ENCODE measurements around the gene ATP6V0C.
"Not testable (repeated sequence)": the region's sequence is repeated elsewhere in the genome, so short reads cannot be mapped to it uniquely, and the experiment has no call there.

ATP6V0C gene

GRCh38 chr16:2532494-2533141, 18.9 kb downstream of the ATP6V0C start:
- peaks cover 33% of the 10 kb centered on the region for H3K4me1 Mint-ChIP-seq (ENCODE audit: low read depth)
- H3K27me3 Mint-ChIP-seq, result no peaks in the 10 kb centered on the region
- H3K27ac Mint-ChIP-seq, result peak overlapping the region; percentile 97
- H3K36me3 Mint-ChIP-seq (ENCODE audit: low read depth), result no peaks in the 10 kb centered on the region
- H3K4me3 Mint-ChIP-seq, result peak overlapping the region; percentile 88
- no peaks in the 10 kb centered on the region for H3K9me3 Mint-ChIP-seq

DNA sequence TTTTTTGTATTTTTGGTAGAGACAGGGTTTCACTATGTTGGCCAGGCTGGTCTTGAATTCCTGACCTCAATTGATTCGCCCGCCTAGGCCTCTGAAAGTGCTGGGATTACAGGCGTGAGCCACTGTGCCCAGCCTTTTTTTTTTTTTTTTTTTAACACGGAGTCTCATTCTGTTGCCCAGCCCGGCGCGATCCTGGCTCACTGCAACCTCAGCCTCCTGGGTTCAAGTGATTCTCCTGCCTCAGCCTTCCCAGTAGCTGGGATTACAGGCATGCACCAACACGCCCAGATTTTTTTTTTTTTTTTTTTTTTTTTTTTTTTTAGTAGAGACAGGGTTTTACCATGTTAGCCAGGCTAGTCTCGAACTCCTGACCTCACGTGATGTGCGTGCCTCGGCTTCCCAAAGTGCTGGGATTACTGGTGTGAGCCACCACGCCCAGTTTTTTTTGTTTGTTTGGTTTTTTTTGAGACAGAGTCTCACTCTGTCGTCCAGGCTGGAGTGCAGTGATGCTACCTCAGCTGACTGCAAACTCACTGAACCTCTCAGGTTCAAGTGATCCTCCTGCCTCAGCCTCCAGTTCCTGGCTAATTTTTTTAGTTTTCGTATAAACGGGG, 19.5 kb downstream of the ATP6V0C start:
- H3K27me3 Mint-ChIP-seq; H3K36me3 Mint-ChIP-seq (ENCODE audit: low read depth); H3K9me3 Mint-ChIP-seq: not testable (repeated sequence)
- peaks cover 33% of the 10 kb centered on the region for H3K4me1 Mint-ChIP-seq (ENCODE audit: low read depth)
- peak overlapping the region; percentile 88 for H3K4me3 Mint-ChIP-seq
- H3K27ac Mint-ChIP-seq, result peak overlapping the region; percentile 97

- peaks cover 37% of the 10 kb centered on the region for H3K4me1 Mint-ChIP-seq (ENCODE audit: low read depth)
- no peaks in the 10 kb centered on the region for H3K27me3 Mint-ChIP-seq
- no peak overlapping the region for H3K27ac Mint-ChIP-seq
- peak overlapping the region; percentile 47 for H3K4me3 Mint-ChIP-seq
- H3K9me3 Mint-ChIP-seq, result no peaks in the 10 kb centered on the region
- H3K36me3 Mint-ChIP-seq (ENCODE audit: low read depth), result no peaks in the 10 kb centered on the region
These were observed 20.2 kb downstream of the ATP6V0C start for GRCh38 chr16:2533912-2534311.

GRCh38 chr16:2534335-2534734, 20.6 kb downstream of the ATP6V0C start:
- not testable (repeated sequence) for H3K27ac Mint-ChIP-seq; H3K36me3 Mint-ChIP-seq (ENCODE audit: low read depth); H3K4me3 Mint-ChIP-seq; H3K27me3 Mint-ChIP-seq; H3K9me3 Mint-ChIP-seq
- peaks cover 41% of the 10 kb centered on the region for H3K4me1 Mint-ChIP-seq (ENCODE audit: low read depth)

DNA sequence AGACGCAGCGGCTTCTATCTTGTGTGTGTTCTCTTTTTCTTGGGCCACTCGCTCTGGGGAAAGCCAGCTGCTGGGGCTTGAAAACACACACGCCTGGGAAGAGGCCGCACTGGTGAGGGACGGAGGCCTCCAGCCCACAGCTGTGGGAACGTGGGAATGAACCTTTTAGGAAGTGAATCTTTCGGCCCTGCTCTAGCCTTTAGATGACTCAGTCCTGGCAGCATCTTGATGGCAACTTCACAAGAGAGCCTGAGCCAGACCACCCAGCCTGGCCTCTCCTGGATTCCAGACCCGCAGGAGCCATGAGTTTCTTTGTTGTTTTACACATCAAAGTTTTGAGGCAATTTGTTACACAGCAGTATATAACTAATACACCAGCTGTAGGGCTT, 21.9 kb downstream of the ATP6V0C start:
- no peak overlapping the region for H3K4me3 Mint-ChIP-seq
- peaks cover 4% of the 10 kb centered on the region for H3K36me3 Mint-ChIP-seq (ENCODE audit: low read depth)
- peaks cover 54% of the 10 kb centered on the region for H3K4me1 Mint-ChIP-seq (ENCODE audit: low read depth)
- H3K9me3 Mint-ChIP-seq, result no peaks in the 10 kb centered on the region
- H3K27ac Mint-ChIP-seq, result no peak overlapping the region
- no peaks in the 10 kb centered on the region for H3K27me3 Mint-ChIP-seq

DNA sequence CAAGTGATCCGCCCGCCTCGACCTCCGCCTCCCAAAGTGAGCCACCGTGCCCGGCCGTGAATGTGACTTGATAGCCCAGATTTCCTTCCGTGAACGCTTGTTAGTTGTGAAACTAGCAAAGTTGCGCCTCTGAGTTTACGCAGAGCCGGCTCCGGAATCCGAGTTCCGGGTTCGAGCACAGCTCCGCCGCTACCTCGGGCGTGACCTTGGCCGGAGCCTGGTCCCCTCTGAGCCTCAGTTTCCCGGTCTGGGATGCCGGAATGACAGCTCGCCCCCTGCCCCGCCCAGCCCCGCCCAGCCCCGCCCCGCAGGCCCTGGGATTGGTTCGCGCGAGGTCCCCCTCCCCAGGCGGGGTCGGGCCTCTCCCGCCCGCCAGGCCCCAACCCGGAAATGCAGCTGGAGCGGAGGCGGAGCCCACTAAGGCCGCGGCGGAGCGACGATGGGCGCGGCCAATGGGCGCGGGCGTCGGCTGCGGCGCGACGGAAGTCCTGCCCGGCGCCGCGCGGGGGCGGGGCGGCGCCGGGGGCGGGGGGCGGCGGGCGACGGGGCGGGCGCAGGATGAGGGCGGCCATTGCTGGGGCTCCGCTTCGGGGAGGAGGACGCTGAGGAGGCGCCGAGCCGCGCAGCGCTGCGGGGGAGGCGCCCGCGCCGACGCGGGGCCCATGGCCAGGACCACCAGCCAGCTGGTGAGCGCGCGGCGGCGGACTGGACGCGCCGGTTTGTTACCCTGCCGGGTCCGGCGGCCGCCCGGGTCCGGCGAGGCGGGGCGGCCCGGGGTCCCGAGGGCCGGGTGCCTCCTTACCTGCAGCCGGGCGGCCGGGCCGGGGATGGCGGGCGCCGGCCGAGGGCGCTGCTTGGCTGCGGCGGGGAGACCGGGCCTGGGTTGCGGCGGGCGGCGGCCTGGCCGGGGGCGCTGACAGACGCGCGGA, 24.0 kb downstream of the ATP6V0C start, which contains the start of gene PDPK1:
Gene PDPK1 (plus strand): TSS at position 571 of the 929 bp plus-strand sequence. CDS start 92 bp downstream, at position 663.
- H3K27ac Mint-ChIP-seq, result peak within 1 kb of the TSS; percentile 81
- H3K4me1 Mint-ChIP-seq (ENCODE audit: low read depth), result peaks cover 54% of the 10 kb centered on the region
- H3K36me3 Mint-ChIP-seq (ENCODE audit: low read depth), result peaks cover 4% of the 10 kb centered on the region
- H3K9me3 Mint-ChIP-seq, result no peaks in the 10 kb centered on the region
- no peaks in the 10 kb centered on the region for H3K27me3 Mint-ChIP-seq
- H3K4me3 Mint-ChIP-seq, result peak within 1 kb of the TSS; percentile 86

- peak overlapping the region; percentile 86 for H3K4me3 Mint-ChIP-seq
These were observed 25.6 kb downstream of the ATP6V0C start for GRCh38 chr16:2539192-2539844.

DNA sequence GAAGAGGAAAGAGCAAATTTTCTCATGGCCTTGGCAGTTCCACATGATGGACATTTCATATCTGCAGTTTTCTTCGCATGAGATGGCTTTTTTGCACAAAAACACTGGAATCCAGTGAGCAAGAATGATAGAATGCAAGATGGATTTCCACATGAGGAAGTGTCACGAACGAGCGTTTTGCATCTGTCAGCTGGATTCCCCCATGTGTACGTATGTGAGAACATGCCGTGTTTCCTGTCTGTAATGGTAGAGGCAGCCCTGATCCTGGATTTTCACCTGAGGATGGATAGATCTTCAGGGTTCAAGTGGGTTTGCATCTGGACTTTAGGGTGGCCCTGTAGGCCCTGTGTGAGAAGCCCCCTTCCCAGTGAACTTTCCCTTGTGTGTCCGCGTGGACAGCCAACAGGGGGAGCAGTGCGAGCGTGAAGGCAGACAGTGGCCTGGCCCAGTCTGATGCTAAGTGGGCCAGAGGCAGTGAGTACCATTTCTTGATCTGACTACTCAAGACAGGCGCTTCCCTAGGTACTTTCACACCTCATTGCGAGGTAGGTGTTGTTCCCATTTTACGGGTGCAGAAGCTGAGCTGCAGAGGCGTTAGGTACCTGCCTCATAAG, 26.2 kb downstream of the ATP6V0C start:
- H3K9me3 Mint-ChIP-seq, H3K27me3 Mint-ChIP-seq: not testable (repeated sequence)
- peaks cover 50% of the 10 kb centered on the region for H3K4me1 Mint-ChIP-seq (ENCODE audit: low read depth)

More at GRCh38 chr16:2539192-2539844, 25.6 kb downstream of the ATP6V0C start:
- H3K9me3 Mint-ChIP-seq; H3K36me3 Mint-ChIP-seq (ENCODE audit: low read depth); H3K27me3 Mint-ChIP-seq: not testable (repeated sequence)
- Mint-ChIP-seq H3K27ac (peak overlapping the region; percentile 74), H3K4me1 (ENCODE audit: low read depth) (peaks cover 49% of the 10 kb centered on the region)

GRCh38 chr16:2540912-2541311, 27.2 kb downstream of the ATP6V0C start:
- H3K27ac Mint-ChIP-seq; H3K27me3 Mint-ChIP-seq; H3K36me3 Mint-ChIP-seq (ENCODE audit: low read depth); H3K9me3 Mint-ChIP-seq; H3K4me3 Mint-ChIP-seq: not testable (repeated sequence)
- H3K4me1 Mint-ChIP-seq (ENCODE audit: low read depth), result peaks cover 55% of the 10 kb centered on the region

More for the DNA sequence above, 26.2 kb downstream of the ATP6V0C start:
- H3K27ac Mint-ChIP-seq; H3K36me3 Mint-ChIP-seq (ENCODE audit: low read depth): not testable (repeated sequence)
- H3K4me3 Mint-ChIP-seq, result peak overlapping the region; percentile 86

DNA sequence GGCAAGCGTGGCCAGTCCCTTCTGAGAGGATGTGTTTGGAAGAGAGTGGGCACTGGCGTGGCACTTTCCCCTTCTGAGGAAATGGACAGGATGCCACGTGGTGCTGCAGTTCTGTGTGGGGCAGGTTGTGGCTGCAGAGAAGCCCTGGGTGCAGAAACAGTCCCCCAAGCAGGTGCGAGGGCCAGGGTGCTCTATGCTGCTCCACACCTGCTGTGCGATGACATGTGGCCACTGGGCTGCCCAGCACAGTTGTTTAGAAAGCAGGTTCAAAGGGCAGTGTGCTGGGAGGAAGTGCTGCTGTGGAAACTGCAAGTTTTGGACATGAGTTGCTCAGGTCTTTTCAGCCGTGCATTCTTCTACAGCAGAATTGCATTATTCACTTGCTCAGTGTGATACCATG, 27.7 kb downstream of the ATP6V0C start:
- not testable (repeated sequence) for H3K9me3 Mint-ChIP-seq; H3K27me3 Mint-ChIP-seq; H3K4me3 Mint-ChIP-seq; H3K27ac Mint-ChIP-seq; H3K36me3 Mint-ChIP-seq (ENCODE audit: low read depth)
- H3K4me1 Mint-ChIP-seq (ENCODE audit: low read depth), result peaks cover 54% of the 10 kb centered on the region

DNA sequence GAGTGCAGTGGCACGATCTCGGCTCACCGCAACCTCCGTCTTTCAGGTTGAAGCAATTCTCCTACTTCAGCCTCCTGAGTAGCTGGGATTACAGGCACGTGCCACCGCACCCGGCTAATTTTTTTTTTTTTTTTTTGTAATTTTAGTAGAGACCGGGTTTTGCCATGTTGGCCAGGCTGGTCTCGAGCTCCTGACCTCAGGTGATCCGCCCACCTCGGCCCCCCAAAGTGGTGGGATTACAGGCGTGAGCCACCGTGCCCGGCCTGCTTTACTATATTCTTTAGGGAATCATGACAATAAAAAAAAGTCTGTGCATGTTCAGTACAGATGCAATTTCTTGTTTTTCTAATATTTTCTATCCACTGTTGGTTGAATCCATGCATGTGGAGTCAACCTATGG, 30.0 kb downstream of the ATP6V0C start:
- not testable (repeated sequence) for H3K36me3 Mint-ChIP-seq (ENCODE audit: low read depth); H3K27me3 Mint-ChIP-seq; H3K27ac Mint-ChIP-seq; H3K4me3 Mint-ChIP-seq; H3K9me3 Mint-ChIP-seq
- H3K4me1 Mint-ChIP-seq (ENCODE audit: low read depth), result peaks cover 42% of the 10 kb centered on the region

- H3K9me3 Mint-ChIP-seq; H3K4me3 Mint-ChIP-seq; H3K4me1 Mint-ChIP-seq (ENCODE audit: low read depth); H3K27me3 Mint-ChIP-seq; H3K36me3 Mint-ChIP-seq (ENCODE audit: low read depth); H3K27ac Mint-ChIP-seq: not testable (repeated sequence)
These were observed 36.6 kb downstream of the ATP6V0C start for GRCh38 chr16:2550283-2550878.

DNA sequence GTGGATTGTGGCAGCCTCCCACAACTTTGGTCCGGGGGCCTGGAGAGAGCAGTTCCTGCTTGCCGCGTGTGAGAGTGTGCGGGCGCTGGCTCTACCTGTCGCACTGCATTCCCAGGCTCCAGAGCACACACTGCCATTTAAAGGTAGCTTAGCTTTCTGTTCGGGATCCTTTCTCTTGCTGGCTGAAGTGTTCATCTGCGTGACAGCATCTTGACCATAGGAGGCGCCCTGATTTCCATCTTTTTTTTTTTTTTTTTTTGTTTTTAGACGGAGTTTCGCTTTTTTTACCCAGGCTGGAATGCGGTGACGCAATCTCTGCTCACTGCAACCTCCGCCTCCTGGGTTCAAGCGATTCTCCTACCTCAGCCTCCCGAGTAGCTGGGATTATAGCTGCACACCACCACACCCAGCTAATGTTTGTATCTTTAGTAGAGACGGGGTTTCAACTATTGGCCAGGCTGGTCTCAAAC, 37.7 kb downstream of the ATP6V0C start:
- H3K36me3 Mint-ChIP-seq (ENCODE audit: low read depth); H3K9me3 Mint-ChIP-seq; H3K27me3 Mint-ChIP-seq; H3K4me1 Mint-ChIP-seq (ENCODE audit: low read depth); H3K4me3 Mint-ChIP-seq; H3K27ac Mint-ChIP-seq: not testable (repeated sequence)

GRCh38 chr16:2554709-2555425, 41.1 kb downstream of the ATP6V0C start:
- H3K4me1 Mint-ChIP-seq (ENCODE audit: low read depth); H3K27ac Mint-ChIP-seq; H3K36me3 Mint-ChIP-seq (ENCODE audit: low read depth); H3K9me3 Mint-ChIP-seq; H3K27me3 Mint-ChIP-seq; H3K4me3 Mint-ChIP-seq: not testable (repeated sequence)
